NCI-H1417 (cell line): ENCODE data around the gene JARID2.

Source experiments
- DNase-seq, 3 experiments: peaks; one replicate each; lab custom pipeline; 2025; lab: John Stamatoyannopoulos, UW

The JARID2 gene

DNA sequence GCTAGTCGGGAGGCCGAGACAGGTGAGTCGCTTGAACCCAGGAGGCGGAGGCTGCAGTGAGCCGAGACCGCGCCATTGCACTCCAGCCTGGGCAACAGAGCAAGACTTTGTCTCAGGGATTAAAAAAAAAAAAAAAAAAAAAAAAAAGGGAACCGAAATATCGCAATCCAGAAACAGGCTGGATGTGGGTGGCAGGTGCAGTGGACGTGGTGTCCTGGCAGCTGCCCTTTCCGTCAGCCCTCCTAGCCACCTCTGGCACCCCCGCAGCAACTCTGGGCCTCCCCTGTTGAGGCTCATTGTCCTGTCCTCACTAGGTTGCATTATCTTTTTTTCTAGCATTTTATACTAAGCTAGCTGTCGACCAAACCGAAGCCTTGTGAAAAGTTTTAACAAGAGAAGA lies 303.5 kb downstream of the JARID2 start:
- DNase-seq = no peak

DNA sequence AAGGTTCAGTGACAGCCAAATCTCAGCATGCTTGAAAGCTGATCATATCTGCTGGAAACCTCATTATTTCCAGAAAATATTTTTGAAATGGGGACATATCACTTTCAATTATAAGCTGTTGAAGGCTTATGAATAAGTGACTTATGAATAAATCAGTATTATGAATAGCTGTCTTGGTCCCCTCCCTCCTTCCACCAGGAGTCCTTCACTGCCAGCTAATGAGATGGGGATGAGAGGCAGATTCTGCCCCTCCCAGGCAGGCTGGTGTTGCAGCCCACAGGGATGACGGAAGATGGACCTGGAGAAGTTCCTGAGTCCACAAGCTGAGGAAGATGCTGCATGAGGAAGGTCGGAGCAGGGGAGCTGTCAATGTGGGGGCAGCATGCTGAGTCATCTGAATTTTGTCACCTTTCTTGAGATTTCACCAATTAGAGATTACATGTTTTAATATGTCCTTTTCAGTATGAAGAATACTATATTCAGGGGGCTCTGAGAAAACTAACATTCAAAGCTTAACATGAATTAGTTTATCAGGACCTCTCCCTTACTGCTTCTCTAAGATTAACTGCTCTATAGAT lies 304.8 kb downstream of the JARID2 start:
- DNase-seq = no peak

GRCh38 chr6:15551262-15551661 lies 305.4 kb downstream of the JARID2 start:
- DNase-seq = no peak

DNA sequence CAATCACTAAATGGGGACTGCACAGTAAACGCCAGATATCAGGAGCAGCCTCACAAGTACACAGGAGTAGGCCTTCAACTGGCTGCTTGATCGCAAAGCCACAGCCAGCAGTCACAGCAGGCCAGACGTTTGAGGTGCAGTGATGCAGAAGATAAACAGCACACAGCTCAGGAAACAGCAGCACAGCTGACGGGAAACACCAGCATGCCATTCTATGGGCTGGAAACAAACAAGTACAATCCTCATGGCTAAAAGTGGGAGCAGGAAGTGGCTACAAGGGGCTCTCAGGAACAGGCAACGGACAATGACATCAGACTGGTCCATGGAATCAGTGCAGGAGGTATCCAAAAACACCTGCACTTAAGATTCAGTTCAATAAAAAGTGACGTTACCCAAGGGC lies 305.9 kb downstream of the JARID2 start:
- DNase-seq = peak; percentile 40 to 71 (median 41)

DNA sequence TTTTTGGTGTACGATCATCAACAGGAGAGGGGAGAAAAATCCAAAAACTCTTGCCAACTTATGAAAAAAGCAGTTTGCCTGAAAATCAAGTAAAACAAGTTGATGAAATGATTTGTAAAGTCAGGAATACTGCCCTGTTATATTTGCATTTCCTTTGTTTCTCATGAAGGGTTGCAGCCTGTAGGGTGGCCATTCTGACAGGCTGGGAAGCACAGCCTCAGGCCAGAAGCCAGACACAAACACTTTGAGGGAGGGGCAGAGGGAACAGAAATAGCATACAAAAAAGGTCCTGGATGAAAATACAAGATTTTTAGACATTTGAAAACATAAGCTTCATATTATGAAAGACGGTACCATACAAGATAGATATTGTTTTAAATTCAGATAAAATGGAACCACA lies 307.2 kb downstream of the JARID2 start:
- DNase-seq = no peak

GRCh38 chr6:15553736-15554294 lies 307.9 kb downstream of the JARID2 start:
- DNase-seq = no peak

DNA sequence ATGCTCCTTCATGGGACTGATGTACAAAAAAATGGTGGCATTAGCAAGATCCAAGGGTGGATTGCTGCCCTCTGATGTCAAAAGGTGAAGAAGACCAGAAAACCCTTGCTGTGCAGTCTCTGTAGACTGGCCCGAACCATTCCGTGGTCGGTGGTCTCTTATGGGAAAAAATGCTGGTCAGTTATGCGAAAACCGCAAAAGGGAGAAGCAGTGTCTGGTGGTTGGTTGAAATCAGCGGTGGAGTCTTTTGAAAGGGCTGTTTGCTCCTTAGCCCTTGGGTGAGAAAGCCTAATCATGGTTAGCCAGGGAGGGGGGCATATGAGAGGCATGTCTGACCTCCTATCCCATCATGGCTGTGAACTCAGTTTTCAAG lies 308.8 kb downstream of the JARID2 start:
- DNase-seq = no peak

DNA sequence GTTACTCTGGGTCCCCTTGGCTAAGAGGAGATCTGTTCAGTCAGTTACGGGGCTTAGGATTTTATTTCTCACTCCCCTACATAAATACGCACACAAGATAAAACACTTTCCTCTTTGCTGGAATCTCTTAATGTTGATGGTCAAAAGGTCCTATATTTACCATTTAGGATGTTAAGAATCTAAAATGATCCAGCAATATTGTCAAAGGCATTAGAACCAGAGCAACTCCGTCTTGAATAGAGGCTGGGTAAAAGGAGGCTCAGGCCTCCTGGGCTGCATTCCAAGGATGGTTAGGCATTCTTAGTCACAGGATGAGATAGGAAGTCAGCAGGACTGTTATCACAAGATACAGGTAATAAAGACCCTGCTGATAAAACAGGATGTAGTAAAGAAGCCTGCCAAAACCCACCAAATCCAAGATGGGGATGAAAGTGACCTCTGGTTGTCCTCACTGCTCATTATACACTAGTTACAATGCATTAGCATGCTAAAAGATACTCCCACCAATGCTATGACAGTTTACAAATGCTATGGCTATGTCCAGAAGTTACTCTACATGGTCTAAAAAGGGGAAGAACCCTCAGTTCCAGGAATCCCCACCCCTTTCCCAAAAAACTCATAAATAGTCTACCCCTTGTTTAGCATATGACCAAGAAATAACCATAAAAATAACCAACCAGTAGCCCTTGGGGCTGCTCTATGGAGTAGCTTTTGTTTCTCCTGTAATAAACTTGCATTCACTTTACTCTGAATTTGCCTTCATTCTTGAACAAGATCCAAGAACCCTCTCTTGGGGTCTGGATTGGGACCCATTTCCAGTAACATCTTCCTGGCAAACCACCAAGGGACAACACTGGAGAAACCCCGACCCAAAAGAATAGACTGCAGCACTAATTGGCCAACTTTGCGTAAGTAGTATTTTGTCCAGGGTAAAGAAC lies 309.5 kb downstream of the JARID2 start:
- no peak for DNase-seq

GRCh38 chr6:15556711-15557110 lies 310.8 kb downstream of the JARID2 start:
- no peak for DNase-seq

GRCh38 chr6:15557174-15557573 lies 311.3 kb downstream of the JARID2 start:
- no peak for DNase-seq

DNA sequence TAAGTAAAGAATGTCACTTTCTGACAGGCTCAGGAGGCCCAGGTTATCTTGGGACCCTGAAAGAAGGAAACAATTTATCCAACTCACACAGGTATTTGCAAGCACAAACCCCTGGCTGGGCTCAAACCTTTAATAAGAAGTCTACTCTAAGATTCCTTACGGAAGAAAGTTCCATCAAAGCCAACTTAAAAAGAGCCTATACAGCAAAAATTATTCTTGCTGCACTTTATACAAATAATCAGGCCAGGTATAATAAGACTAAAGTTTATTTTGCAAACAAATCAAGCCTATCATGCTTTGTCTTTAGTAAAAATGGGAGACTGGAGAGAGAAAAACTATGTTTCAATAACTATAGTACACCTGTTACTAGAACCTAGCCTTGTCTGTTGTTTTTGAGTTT lies 314.8 kb downstream of the JARID2 start:
- no peak for DNase-seq

GRCh38 chr6:15561447-15562199 lies 315.8 kb downstream of the JARID2 start:
- no peak for DNase-seq

- DNase-seq = no peak
Observed at GRCh38 chr6:15562977-15563376, 317.1 kb downstream of the JARID2 start.

- DNase-seq = no peak
Observed at GRCh38 chr6:15569035-15569995, 323.4 kb downstream of the JARID2 start.

DNA sequence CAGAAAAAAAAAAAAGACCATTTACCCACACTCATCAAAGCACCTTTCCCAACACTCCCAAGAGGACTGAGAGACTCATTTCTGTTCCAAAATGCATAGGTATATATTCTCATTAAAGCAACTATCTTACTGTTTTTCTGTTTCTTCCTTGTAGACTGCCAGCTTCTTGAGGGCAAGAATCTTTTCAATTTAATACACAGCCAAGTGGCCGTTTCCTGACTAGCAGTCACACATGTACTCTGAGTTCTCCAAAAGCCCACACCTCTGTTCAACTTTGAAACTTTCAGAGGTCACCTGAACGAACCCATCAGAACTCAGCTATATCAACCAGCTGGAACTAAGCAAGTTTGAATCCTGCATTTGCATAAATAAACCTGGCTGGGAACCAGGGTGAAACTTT lies 324.3 kb downstream of the JARID2 start:
- no peak for DNase-seq
